ENCODE results near the gene DHRS7B.
"Not testable (repeated sequence)": the region's sequence is repeated elsewhere in the genome, so short reads cannot be mapped to it uniquely, and the experiment has no call there.

DHRS7B gene

DNA sequence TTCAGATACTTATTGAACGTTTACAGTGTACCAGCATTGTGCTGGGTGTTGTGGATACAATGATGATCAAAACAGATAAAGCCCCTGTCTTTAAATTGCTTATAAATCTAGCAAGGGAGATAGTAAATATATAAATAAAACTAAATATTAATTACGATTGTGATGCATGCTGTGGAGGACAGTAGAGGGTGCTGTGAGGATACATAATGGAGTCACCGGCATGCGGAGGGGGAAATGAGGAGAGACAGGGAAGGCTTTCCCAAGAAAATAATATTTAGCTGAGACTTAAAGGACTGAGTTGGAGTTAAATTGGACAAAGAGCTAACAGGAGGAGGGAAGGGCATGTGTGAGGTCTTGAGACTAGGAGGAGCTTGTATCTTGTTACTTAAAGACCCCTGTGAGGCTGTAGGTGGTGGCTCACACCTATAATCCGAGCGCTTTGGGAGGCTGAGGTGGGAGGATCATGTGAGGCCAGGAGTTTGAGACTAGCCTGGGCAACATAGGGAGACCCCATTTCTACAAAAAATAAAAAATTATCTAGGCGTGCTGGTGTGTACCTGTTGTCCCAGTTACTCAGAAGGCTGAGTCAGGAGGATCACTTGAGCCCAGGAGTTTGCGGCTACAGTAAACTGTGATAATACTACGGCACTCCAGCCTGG, 2.4 kb downstream of the DHRS7B start:
- Mint-ChIP-seq H3K4me1 (peaks cover 43% of the 10 kb centered on the region), H3K9me3 (peaks cover 0 to 12% of the 10 kb centered on the region in 2 donors), H3K27ac (no peak overlapping the region), H3K4me3 (peak overlapping the region in 1 of 2 donors; percentile 48), H3K27me3 (no peaks in the 10 kb centered on the region)
- DNase-seq = no peak
- no peak for ATAC-seq

GRCh38 chr17:21131137-21131536, 4.4 kb downstream of the DHRS7B start:
- ATAC-seq (no peak), DNase-seq (no peak)
- Mint-ChIP-seq H3K4me3 (no peak overlapping the region), H3K27me3 (no peaks in the 10 kb centered on the region), H3K27ac (no peak overlapping the region), H3K4me1 (peaks cover 27% of the 10 kb centered on the region), H3K9me3 (peaks cover 0 to 12% of the 10 kb centered on the region in 2 donors)

- H3K4me3 Mint-ChIP-seq = no peak overlapping the region
- no peak for ATAC-seq
- H3K9me3 Mint-ChIP-seq = peaks cover 0 to 12% of the 10 kb centered on the region in 2 donors
- no peaks in the 10 kb centered on the region for H3K27me3 Mint-ChIP-seq
- no peak for DNase-seq
- H3K27ac Mint-ChIP-seq = no peak overlapping the region
- peaks cover 21% of the 10 kb centered on the region for H3K4me1 Mint-ChIP-seq
Observed at GRCh38 chr17:21132428-21132827, 5.7 kb downstream of the DHRS7B start.

DNA sequence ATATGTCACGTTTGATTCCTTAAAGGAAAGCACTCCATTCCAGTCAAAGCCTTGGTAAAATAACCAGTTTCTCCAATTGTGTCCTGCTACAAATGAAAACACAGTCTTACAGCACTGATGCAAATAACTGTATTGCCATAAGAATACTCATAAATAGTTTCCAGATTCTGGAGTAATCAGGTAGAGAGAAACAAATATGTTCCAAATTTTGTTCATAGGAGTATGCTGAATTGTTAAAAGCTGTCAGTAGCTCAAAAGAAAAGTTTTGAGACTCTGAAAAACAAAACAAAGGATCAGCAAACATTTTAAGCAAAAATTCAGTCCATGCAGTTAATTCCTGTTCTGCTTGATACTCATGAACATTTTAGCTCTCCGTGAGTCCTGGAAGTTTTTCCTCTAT, 7.8 kb downstream of the DHRS7B start:
- no peak overlapping the region for H3K27ac Mint-ChIP-seq

GRCh38 chr17:21140911-21141310, 14.1 kb downstream of the DHRS7B start:
- peaks cover 10% of the 10 kb centered on the region for H3K4me1 Mint-ChIP-seq
- H3K27me3 Mint-ChIP-seq = no peaks in the 10 kb centered on the region
- ATAC-seq (no peak), DNase-seq (no peak)
- H3K27ac Mint-ChIP-seq = no peak overlapping the region
- no peaks in the 10 kb centered on the region for H3K9me3 Mint-ChIP-seq
- no peak overlapping the region for H3K4me3 Mint-ChIP-seq

More for the DNA sequence above, 7.8 kb downstream of the DHRS7B start:
- peaks cover 0 to 12% of the 10 kb centered on the region in 2 donors for H3K9me3 Mint-ChIP-seq
- no peak for DNase-seq
- no peak for ATAC-seq
- H3K4me3 Mint-ChIP-seq = no peak overlapping the region
- no peaks in the 10 kb centered on the region for H3K27me3 Mint-ChIP-seq
- peaks cover 9% of the 10 kb centered on the region for H3K4me1 Mint-ChIP-seq

- DNase-seq (no peak), ATAC-seq (no peak)
- H3K4me1 Mint-ChIP-seq = peaks cover 10% of the 10 kb centered on the region
- no peak overlapping the region for H3K4me3 Mint-ChIP-seq
- H3K9me3 Mint-ChIP-seq = no peaks in the 10 kb centered on the region
- H3K27me3 Mint-ChIP-seq = no peaks in the 10 kb centered on the region
- no peak overlapping the region for H3K27ac Mint-ChIP-seq
Observed at GRCh38 chr17:21141331-21141730, 14.6 kb downstream of the DHRS7B start.

DNA sequence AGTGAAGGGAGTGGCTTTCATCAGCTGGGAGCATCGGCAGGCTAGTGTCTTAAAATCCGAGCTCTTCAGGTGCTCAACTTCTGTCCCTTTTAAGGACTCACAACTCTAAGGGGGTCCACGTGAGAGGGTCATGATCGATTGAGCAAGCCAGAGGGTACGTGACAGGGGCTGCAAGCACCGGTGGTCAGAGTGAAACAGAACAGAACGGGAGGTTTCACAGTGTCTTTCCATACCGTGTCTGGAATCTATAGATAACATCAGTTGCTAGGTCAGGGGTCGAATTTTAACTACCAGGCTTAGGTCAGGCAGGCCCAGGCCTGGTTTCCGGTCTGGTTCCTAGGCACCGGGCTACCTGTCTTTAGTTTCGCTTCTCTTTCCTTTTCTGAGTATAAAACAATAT, 15.3 kb downstream of the DHRS7B start:
- ATAC-seq, H3K27ac Mint-ChIP-seq, H3K4me3 Mint-ChIP-seq, H3K4me1 Mint-ChIP-seq, H3K9me3 Mint-ChIP-seq, H3K27me3 Mint-ChIP-seq, DNase-seq: not testable (repeated sequence)

DNA sequence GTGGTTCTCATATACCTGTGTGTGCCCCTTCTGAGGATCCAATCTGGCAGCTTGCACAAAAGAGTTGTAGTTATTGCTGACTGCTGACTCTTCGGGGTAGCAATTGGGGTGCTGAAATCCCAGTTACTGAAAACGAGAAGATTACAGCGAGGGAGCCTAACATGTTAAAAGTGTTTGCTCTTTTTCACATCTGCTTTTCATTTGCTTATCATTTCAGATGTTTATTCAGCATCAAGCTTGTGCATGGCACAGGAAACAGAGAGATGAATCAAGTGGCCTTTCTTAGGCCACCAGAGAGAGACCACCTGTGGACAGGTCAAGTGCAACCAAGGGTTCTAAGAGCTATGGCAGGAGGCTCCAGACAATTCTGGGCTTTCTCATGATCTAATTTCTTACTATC, 16.9 kb downstream of the DHRS7B start:
- Mint-ChIP-seq H3K4me3 (no peak overlapping the region), H3K9me3 (peaks cover 3 to 4% of the 10 kb centered on the region in 2 donors), H3K27me3 (no peaks in the 10 kb centered on the region), H3K27ac (no peak overlapping the region), H3K4me1 (peaks cover 10% of the 10 kb centered on the region)
- ATAC-seq (no peak), DNase-seq (no peak)

DNA sequence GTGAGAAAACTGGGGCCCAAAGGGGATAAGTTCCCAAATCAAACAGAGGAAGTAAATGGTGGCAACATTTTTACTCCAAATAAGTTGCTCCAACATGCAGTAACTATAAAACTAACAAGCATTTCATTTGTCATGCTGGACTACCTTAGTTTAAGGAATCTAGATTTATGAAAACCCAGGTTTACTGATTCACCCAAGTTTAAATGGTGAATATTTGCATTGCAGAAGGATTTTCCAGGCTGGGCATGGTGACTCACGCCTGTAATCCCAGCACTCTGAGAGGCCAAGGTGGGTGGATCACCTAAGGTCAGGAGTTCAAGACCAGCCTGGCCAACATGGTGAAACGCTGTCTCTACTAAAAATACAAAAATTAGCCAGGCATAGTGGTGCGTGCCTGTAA, 17.5 kb downstream of the DHRS7B start:
- DNase-seq, ATAC-seq, H3K27ac Mint-ChIP-seq, H3K4me3 Mint-ChIP-seq, H3K4me1 Mint-ChIP-seq, H3K27me3 Mint-ChIP-seq: not testable (repeated sequence)
- peaks cover 5 to 10% of the 10 kb centered on the region in 2 donors for H3K9me3 Mint-ChIP-seq

GRCh38 chr17:21146362-21147015, 19.7 kb downstream of the DHRS7B start:
- DNase-seq (no peak), ATAC-seq (no peak)
- H3K27me3 Mint-ChIP-seq = no peaks in the 10 kb centered on the region
- no peak overlapping the region for H3K27ac Mint-ChIP-seq
- H3K9me3 Mint-ChIP-seq = peaks cover 5 to 14% of the 10 kb centered on the region in 2 donors
- no peak overlapping the region for H3K4me3 Mint-ChIP-seq
- H3K4me1 Mint-ChIP-seq = no peaks in the 10 kb centered on the region

DNA sequence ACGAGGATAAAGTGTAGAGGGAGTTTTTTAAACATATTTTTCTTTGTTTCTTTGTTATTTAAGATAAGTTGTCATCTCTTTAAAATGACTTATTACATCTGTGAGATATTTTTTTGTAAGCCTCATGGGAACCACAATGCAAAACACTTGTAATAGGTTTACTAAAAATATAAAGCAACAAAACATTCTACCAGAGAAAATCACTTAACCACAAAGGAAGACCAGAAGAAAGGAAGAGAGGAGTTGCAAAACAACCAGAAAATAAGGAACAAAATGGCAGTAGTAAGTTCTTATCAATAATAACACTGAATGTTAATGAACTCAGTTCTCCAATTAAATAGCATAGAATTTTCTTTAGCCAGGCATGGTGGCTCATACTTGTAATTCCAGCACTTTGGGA, 22.9 kb downstream of the DHRS7B start:
- H3K9me3 Mint-ChIP-seq = peaks cover 20 to 42% of the 10 kb centered on the region in 2 donors
- ATAC-seq (no peak), DNase-seq (no peak)
- no peak overlapping the region for H3K27ac Mint-ChIP-seq
- no peaks in the 10 kb centered on the region for H3K27me3 Mint-ChIP-seq
- no peaks in the 10 kb centered on the region for H3K4me1 Mint-ChIP-seq
- H3K4me3 Mint-ChIP-seq = no peak overlapping the region

- Mint-ChIP-seq H3K27me3 (no peaks in the 10 kb centered on the region), H3K27ac (no peak overlapping the region), H3K9me3 (peaks cover 34 to 56% of the 10 kb centered on the region in 2 donors), H3K4me1 (peaks cover 6% of the 10 kb centered on the region), H3K4me3 (no peak overlapping the region)
- ATAC-seq (no peak), DNase-seq (no peak)
Observed at GRCh38 chr17:21152731-21153130, 26.0 kb downstream of the DHRS7B start.

GRCh38 chr17:21157586-21158370, 31.0 kb downstream of the DHRS7B start:
- H3K4me1 Mint-ChIP-seq = peaks cover 10% of the 10 kb centered on the region
- no peak overlapping the region for H3K4me3 Mint-ChIP-seq
- H3K27me3 Mint-ChIP-seq = no peaks in the 10 kb centered on the region
- no peak overlapping the region for H3K27ac Mint-ChIP-seq
- ATAC-seq (peak; percentile 37), DNase-seq (no peak)
- peaks cover 26 to 30% of the 10 kb centered on the region in 2 donors for H3K9me3 Mint-ChIP-seq

- no peak for DNase-seq
- no peak for ATAC-seq
- Mint-ChIP-seq H3K27ac (no peak overlapping the region), H3K9me3 (peaks cover 6% of the 10 kb centered on the region in 2 donors), H3K4me3 (no peak overlapping the region), H3K27me3 (no peaks in the 10 kb centered on the region), H3K4me1 (peaks cover 10% of the 10 kb centered on the region)
Observed at GRCh38 chr17:21160401-21160800, 33.6 kb downstream of the DHRS7B start.

DNA sequence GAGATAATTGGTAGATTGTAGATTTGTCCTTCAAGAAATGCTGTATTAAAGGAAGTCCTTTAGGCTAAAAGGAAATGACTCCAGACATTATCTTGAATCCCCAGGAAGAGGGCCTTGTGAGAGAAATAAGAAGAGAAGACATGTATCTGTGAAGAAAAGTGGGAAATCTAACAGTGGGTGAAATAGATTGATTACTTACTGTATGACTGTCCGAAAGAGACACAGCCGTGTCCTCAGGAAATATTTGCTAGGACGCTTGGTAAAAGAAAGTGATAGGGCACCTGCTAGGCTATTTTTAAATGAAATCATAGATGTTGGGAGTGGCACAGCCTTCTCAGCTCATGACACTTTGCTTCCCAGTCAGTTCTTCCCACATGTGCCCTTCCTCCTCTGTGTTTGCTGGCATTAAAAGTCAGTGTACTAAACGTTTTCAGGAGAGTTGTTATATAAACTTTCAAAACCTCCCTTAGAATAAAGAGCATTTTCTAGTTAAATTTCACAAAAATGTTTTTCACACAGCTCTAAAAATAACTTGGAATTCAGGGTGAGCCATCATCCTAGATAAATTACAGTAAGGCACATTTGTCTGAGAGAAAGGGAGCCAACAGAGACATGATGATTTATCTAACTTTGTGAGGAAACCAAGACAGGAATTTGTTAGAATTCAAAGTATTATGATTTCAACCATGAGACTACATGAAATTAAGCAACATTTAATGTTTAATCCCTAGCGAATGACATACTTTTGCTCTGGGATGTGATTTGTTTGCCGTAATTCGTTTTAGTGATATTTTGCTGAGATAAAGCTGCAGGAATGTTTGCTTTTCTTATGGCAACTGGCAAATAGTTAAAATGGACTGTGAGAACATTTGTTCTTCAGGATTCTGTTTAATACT, 35.0 kb downstream of the DHRS7B start:
- Mint-ChIP-seq H3K9me3 (no peaks in the 10 kb centered on the region), H3K4me1 (peaks cover 13% of the 10 kb centered on the region), H3K4me3 (no peak overlapping the region), H3K27ac (no peak overlapping the region), H3K27me3 (no peaks in the 10 kb centered on the region)
- DNase-seq = no peak
- no peak for ATAC-seq

Data from stimulated activated naive CD8-positive, alpha-beta T cell treated with anti-CD3 and anti-CD28 coated beads, Interleukin-15, amount 100 ng/mL, for 72 hours (primary cell).